ENCODE data around the gene GABARAPL2. TPM values are rescaled to one million over a fixed set of nuclear protein-coding genes. Genes with fewer than 3 reads are reported as not detected.

Gene GABARAPL2
- total RNA-seq, 1 experiment from 2014 or later = 56.2 TPM

- TF ChIP-seq SIN3A (IDR thresholded peaks at IDR 0.05; ENCODE audit: borderline replicate concordance, insufficient read depth, low read depth, low read length) (no peak), REST (IDR thresholded peaks at IDR 0.05; ENCODE audit: insufficient read depth in 1 of 2, low read depth in 2 of 2, low read length in 1 of 2) (no peak), POLR2AphosphoS5 (IDR thresholded peaks at IDR 0.05; ENCODE audit: low read depth, low read length) (no peak), TCF7L2 (IDR thresholded peaks at IDR 0.05; ENCODE audit: low read depth, low read length) (no peak), CTCF (IDR thresholded peaks at IDR 0.05) (no peak)
- DNase-seq (ENCODE audit: low read depth, low spot score) = no peak
- Histone ChIP-seq H3K4me3 (ENCODE audit: low read depth in 2 of 2, low read length in 2 of 2) (no peak overlapping the region), H3K27ac (ENCODE audit: low read length) (no peak overlapping the region), H3K4me1 (ENCODE audit: control insufficient read depth, insufficient read depth, low read length) (no peaks in the 10 kb centered on the region), H3K9me3 (ENCODE audit: control insufficient read depth, insufficient read depth, low read depth, low read length) (no peaks in the 10 kb centered on the region), H3K27me3 (ENCODE audit: control insufficient read depth, insufficient read depth, low read length) (no peaks in the 10 kb centered on the region), H3K36me3 (ENCODE audit: control insufficient read depth, insufficient read depth, low read length) (no peaks in the 10 kb centered on the region)
- ChIA-PET POLR2A (no interaction called here), CTCF (no interaction called here)
- intact Hi-C loops (cut with micrococcal nuclease; ENCODE audit: unreplicated experiment) = no loop called here
- BruUV-seq (replicated peaks) = no TSS peak
- no peak for ATAC-seq
- in situ Hi-C loops (cut with HindIII; ENCODE audit: low pct_unique_long_range_greater_than_20kb, low sequenced_read_pairs) = no loop called here
Measured at GRCh38 chr16:75532142-75532765, 33.9 kb upstream of the GABARAPL2 start.

GRCh38 chr16:75532791-75533190 is 33.4 kb upstream of the GABARAPL2 start:
- in situ Hi-C loops (cut with HindIII; ENCODE audit: low pct_unique_long_range_greater_than_20kb, low sequenced_read_pairs) = no loop called here
- ChIA-PET POLR2A (no interaction called here), CTCF (no interaction called here)
- H3K27ac ChIP-seq (ENCODE audit: low read length) = no peak overlapping the region
- intact Hi-C loops (cut with micrococcal nuclease; ENCODE audit: unreplicated experiment) = no loop called here
- DNase-seq (ENCODE audit: low read depth, low spot score) = no peak
- no peak for ATAC-seq
- no peak for TF ChIP-seq CTCF (IDR thresholded peaks at IDR 0.05)
- no peak for TF ChIP-seq SIN3A (IDR thresholded peaks at IDR 0.05; ENCODE audit: borderline replicate concordance, insufficient read depth, low read depth, low read length)
- no peak for TF ChIP-seq POLR2AphosphoS5 (IDR thresholded peaks at IDR 0.05; ENCODE audit: low read depth, low read length)
- no peak for TF ChIP-seq REST (IDR thresholded peaks at IDR 0.05; ENCODE audit: insufficient read depth in 1 of 2, low read depth in 2 of 2, low read length in 1 of 2)
- no peak for TF ChIP-seq TCF7L2 (IDR thresholded peaks at IDR 0.05; ENCODE audit: low read depth, low read length)
- H3K36me3 ChIP-seq (ENCODE audit: control insufficient read depth, insufficient read depth, low read length) = no peaks in the 10 kb centered on the region
- no peak overlapping the region for H3K4me3 ChIP-seq (ENCODE audit: low read depth in 2 of 2, low read length in 2 of 2)
- H3K4me1 ChIP-seq (ENCODE audit: control insufficient read depth, insufficient read depth, low read length) = no peaks in the 10 kb centered on the region
- no peaks in the 10 kb centered on the region for H3K27me3 ChIP-seq (ENCODE audit: control insufficient read depth, insufficient read depth, low read length)
- no TSS peak for BruUV-seq (replicated peaks)
- no peaks in the 10 kb centered on the region for H3K9me3 ChIP-seq (ENCODE audit: control insufficient read depth, insufficient read depth, low read depth, low read length)

Data from Panc1 (cell line).